ENCODE results near the gene NCAPD3. TPM values are rescaled to one million over a fixed set of nuclear protein-coding genes. Genes with fewer than 3 reads are reported as not detected.
"Not testable (repeated sequence)": the region's sequence is repeated elsewhere in the genome, so short reads cannot be mapped to it uniquely, and the experiment has no call there.

The NCAPD3 gene
- polyA plus RNA-seq, 1 donor, result 20.2 TPM

DNA sequence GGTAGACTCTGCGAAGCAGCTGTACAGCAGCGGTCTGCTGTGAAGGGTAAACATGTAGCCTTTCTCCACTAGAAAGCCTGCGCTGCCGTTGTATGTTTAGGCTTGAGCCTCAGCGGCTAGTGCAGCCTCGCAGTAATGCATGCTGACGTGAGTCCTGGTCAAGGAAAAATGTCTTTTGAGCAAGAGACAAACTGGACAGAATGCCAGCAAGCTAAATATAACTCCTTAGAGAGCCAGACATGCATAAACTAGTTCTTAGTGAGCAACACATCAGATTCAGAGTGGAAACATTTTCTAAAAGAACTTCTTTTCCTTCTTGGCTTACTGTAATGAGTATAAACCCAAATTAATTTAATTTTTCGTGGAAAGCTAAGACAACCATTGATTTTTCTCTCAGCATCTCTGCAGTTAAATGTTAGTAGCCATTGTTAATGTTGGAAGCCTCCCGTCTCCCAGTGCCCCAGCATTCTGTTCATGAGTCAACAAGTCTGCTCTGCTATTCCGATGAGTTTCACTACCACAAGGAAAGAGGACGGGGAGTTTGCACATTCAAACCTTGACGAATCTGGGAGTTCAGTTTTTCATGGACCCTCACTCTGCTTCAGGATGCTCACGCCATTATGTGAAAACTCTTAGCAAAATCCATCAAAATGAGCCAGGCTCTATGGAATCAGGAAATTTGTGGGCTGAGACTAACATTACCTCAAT, 103.5 kb downstream of the NCAPD3 start:
- H3K4me1 ChIP-seq (ENCODE audit: control insufficient read depth, insufficient read depth, low read length), result no peaks in the 10 kb centered on the region
- no peak overlapping the region for H3K4me3 ChIP-seq (ENCODE audit: low read length)
- peaks cover 23% of the 10 kb centered on the region for H3K27me3 ChIP-seq (ENCODE audit: control insufficient read depth, insufficient read depth, low read length)
- H3K36me3 ChIP-seq (ENCODE audit: control insufficient read depth, insufficient read depth, low read length), result no peaks in the 10 kb centered on the region
- H3K27ac ChIP-seq (ENCODE audit: low read length), result peak overlapping the region; percentile 65
- WGBS (ENCODE audit: insufficient coverage, low lambda C conversion rate), result 100% methylated on average over 1 of the region's 13 CpGs
- H3K9me3 ChIP-seq (ENCODE audit: control insufficient read depth, low read depth, low read length), result no peaks in the 10 kb centered on the region
- DNase-seq, result peak; percentile 52 to 59

DNA sequence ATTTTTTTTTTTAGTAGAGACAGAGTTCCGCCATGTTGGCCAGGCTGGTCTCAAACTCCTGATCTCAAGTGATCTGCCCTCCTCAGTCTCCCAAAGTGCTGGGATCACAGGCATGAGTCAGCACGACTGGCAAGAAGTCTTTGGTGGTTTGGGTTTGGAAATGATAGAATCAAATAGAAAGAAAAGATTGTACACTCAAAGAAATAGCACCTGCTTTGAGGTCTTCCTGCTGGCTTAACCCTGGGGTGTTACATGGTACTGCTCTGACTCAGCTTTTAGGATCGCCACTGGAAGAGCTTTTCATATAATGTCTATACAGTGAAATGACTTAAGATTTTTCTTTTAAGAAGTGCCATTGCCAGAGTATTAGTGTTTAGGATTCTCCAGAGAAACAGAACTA, 104.7 kb downstream of the NCAPD3 start:
- no peak for DNase-seq
- 100% methylated on average over 1 of the region's 3 CpGs for WGBS (ENCODE audit: insufficient coverage, low lambda C conversion rate)
- H3K27ac ChIP-seq (ENCODE audit: low read length), result no peak overlapping the region
- no peaks in the 10 kb centered on the region for H3K9me3 ChIP-seq (ENCODE audit: control insufficient read depth, low read depth, low read length)
- H3K27me3 ChIP-seq (ENCODE audit: control insufficient read depth, insufficient read depth, low read length), result peaks cover 13% of the 10 kb centered on the region
- H3K4me1 ChIP-seq (ENCODE audit: control insufficient read depth, insufficient read depth, low read length), result no peaks in the 10 kb centered on the region
- no peaks in the 10 kb centered on the region for H3K36me3 ChIP-seq (ENCODE audit: control insufficient read depth, insufficient read depth, low read length)
- no peak overlapping the region for H3K4me3 ChIP-seq (ENCODE audit: low read length)

DNA sequence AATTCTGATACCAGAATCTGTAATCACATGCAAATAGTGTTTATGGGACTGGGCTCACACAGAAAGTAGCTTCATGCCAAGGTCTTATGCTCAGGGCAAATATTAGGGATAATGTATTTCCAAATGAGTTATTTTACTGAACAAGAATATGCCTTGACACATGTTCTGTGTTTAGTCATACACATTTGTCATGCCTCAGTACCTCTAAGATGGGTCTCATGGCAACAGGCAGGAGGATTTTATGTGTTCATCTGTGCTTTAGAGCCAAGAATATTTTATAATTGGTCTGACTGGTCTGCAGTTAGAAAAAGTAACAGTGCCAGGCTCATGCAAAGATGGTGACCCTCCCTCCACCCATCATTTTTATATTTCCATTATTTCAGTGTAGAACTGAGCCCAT, 105.8 kb downstream of the NCAPD3 start:
- Histone ChIP-seq H3K9me3 (ENCODE audit: control insufficient read depth, low read depth, low read length) (no peaks in the 10 kb centered on the region), H3K27ac (ENCODE audit: low read length) (no peak overlapping the region), H3K27me3 (ENCODE audit: control insufficient read depth, insufficient read depth, low read length) (peaks cover 5% of the 10 kb centered on the region), H3K4me3 (ENCODE audit: low read length) (no peak overlapping the region), H3K36me3 (ENCODE audit: control insufficient read depth, insufficient read depth, low read length) (no peaks in the 10 kb centered on the region), H3K4me1 (ENCODE audit: control insufficient read depth, insufficient read depth, low read length) (no peaks in the 10 kb centered on the region)
- no peak for DNase-seq

DNA sequence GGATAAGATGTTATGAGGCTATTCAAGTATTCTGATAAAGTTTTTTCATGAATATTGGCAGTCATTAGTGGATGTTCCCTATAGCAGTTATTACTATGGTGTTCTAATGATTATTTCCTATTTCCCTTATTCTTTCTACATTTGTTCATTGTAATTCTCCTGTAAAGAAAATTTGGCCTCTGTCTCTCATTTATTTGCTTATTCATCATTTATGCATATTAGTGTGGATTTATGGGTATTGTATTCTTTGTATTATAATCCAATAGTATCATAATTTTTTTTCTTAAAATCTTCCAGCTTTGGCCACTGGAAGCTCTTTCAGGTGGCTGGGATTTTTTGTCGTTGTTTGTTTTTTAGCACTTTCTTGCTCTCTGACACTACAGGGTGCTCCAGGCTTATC, 107.6 kb downstream of the NCAPD3 start:
- no peaks in the 10 kb centered on the region for H3K27me3 ChIP-seq (ENCODE audit: control insufficient read depth, insufficient read depth, low read length)
- H3K36me3 ChIP-seq (ENCODE audit: control insufficient read depth, insufficient read depth, low read length), result no peaks in the 10 kb centered on the region
- DNase-seq, result no peak
- no peaks in the 10 kb centered on the region for H3K9me3 ChIP-seq (ENCODE audit: control insufficient read depth, low read depth, low read length)
- H3K4me3 ChIP-seq (ENCODE audit: low read length), result no peak overlapping the region
- H3K4me1 ChIP-seq (ENCODE audit: control insufficient read depth, insufficient read depth, low read length), result no peaks in the 10 kb centered on the region
- WGBS (ENCODE audit: insufficient coverage, low lambda C conversion rate), result 83% methylated on average over 1 of the region's 1 CpG
- H3K27ac ChIP-seq (ENCODE audit: low read length), result no peak overlapping the region

DNA sequence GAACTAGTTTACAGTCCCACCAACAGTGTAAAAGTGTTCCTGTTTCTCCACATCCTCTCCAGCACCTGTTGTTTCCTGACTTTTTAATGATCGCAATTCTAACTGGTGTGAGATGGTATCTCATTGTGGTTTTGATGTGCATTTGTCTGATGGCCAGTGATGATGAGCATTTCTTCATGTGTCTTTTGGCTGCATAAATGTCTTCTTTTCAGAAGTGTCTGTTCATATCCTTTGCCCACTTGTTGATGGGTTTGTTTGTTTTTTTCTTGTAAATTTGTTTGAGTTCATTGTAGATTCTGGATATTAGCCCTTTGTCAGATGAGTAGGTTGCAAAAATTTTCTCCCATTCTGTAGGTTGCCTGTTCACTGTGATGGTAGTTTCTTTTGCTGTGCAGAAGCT, 110.0 kb downstream of the NCAPD3 start:
- DNase-seq; H3K36me3 ChIP-seq (ENCODE audit: control insufficient read depth, insufficient read depth, low read length); H3K27me3 ChIP-seq (ENCODE audit: control insufficient read depth, insufficient read depth, low read length); H3K9me3 ChIP-seq (ENCODE audit: control insufficient read depth, low read depth, low read length); H3K4me3 ChIP-seq (ENCODE audit: low read length); H3K27ac ChIP-seq (ENCODE audit: low read length); H3K4me1 ChIP-seq (ENCODE audit: control insufficient read depth, insufficient read depth, low read length): not testable (repeated sequence)
- WGBS (ENCODE audit: insufficient coverage, low lambda C conversion rate), result no CpG with 5 or more reads among the region's 1 CpG

DNA sequence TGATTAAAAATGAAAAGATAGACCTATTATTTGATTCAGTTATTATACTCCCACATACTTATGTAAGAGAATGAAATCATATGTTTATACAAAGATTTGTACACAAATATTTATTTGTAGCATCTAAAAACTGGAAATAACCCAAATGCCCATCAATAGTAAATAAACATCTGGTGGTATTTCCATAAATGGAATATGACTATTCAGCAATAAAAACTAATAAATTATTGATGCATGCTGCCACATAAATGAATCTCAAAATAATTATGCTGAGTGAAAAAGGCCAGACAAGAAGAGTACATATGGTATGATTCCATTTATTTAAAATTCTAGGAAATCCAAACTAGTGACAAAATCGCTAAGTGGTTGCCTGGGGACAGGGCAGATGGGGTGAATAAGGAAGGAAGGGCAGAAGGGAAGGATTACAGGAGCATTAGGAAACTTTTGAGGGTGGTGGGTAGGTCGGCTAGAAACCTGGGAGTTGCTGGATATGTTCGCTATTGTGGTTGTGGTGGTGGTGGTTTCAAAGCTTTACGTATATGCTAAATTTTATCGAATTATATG, 113.4 kb downstream of the NCAPD3 start:
- no peaks in the 10 kb centered on the region for H3K9me3 ChIP-seq (ENCODE audit: control insufficient read depth, low read depth, low read length)
- H3K27me3 ChIP-seq (ENCODE audit: control insufficient read depth, insufficient read depth, low read length), result no peaks in the 10 kb centered on the region
- H3K4me3 ChIP-seq (ENCODE audit: low read length), result no peak overlapping the region
- no peaks in the 10 kb centered on the region for H3K4me1 ChIP-seq (ENCODE audit: control insufficient read depth, insufficient read depth, low read length)
- H3K36me3 ChIP-seq (ENCODE audit: control insufficient read depth, insufficient read depth, low read length), result no peaks in the 10 kb centered on the region
- WGBS (ENCODE audit: insufficient coverage, low lambda C conversion rate), result 100% methylated on average over 1 of the region's 5 CpGs
- no peak for DNase-seq
- no peak overlapping the region for H3K27ac ChIP-seq (ENCODE audit: low read length)

Other genes with a start within 250 kb of the NCAPD3 start
- gene JAM3, start 154.9 kb downstream of the NCAPD3 start, polyA plus RNA-seq, result 15.7 TPM
- 49.7 TPM for gene VPS26B, start 704 bp upstream of the NCAPD3 start, polyA plus RNA-seq
- 58.8 TPM for gene THYN1, start 29.4 kb upstream of the NCAPD3 start, polyA plus RNA-seq
- gene ACAD8, start 29.6 kb upstream of the NCAPD3 start, polyA plus RNA-seq, result 32.6 TPM
- gene GLB1L3, start 52.4 kb upstream of the NCAPD3 start, polyA plus RNA-seq, result 0.04 TPM
- 6.7 TPM for gene GLB1L2, start 108.0 kb upstream of the NCAPD3 start, polyA plus RNA-seq
- gene B3GAT1, start 188.3 kb upstream of the NCAPD3 start, polyA plus RNA-seq, result 2.0 TPM

Measured in large intestine (tissue), 3 donors.